Stimulated activated CD8-positive, alpha-beta memory T cell treated with anti-CD3 and anti-CD28 coated beads, Interleukin-7, amount 100 ng/mL, for 1 hour (primary cell): ENCODE results near the gene FPGS.
A peak's percentile ranks its signal among the peaks of the same experiment; 100 is the strongest.

ENCODE experiments used
- DNase-seq, 2 donors: peaks; one replicate each; pipeline ENCODE4 v3.0.0-alpha.2; 2020; ENCODE audit warnings: low read depth in 2 of 2

The FPGS gene

GRCh38 chr9:127860260-127860659 is 57.6 kb downstream of the FPGS start:
- DNase-seq: no peak

- DNase-seq: no peak
Measured at GRCh38 chr9:127860779-127861178, 58.1 kb downstream of the FPGS start.

GRCh38 chr9:127862075-127863011 is 59.7 kb downstream of the FPGS start:
- peak; percentile 21 to 28 for DNase-seq

GRCh38 chr9:127863191-127863621 is 60.5 kb downstream of the FPGS start:
- no peak for DNase-seq
